SKM-1 (cell line): ENCODE measurements around the gene VEPH1.

Experiments used
- DNase-seq: peaks from one replicate; lab custom pipeline; 2025; ENCODE audit not compliant: unreplicated experiment; lab: John Stamatoyannopoulos, UW

Gene VEPH1

GRCh38 chr3:157429708-157430107 lies 73.5 kb downstream of the VEPH1 start:
- no peak for DNase-seq

GRCh38 chr3:157428853-157429252 lies 74.4 kb downstream of the VEPH1 start:
- no peak for DNase-seq

- no peak for DNase-seq
Observed at GRCh38 chr3:157427901-157428300, 75.3 kb downstream of the VEPH1 start.

GRCh38 chr3:157423337-157423736 lies 79.9 kb downstream of the VEPH1 start:
- no peak for DNase-seq

- no peak for DNase-seq
Observed at GRCh38 chr3:157420606-157421130, 82.5 kb downstream of the VEPH1 start.

- DNase-seq = no peak
Observed at GRCh38 chr3:157418104-157418503, 85.1 kb downstream of the VEPH1 start.

GRCh38 chr3:157417247-157417646 lies 86.0 kb downstream of the VEPH1 start:
- no peak for DNase-seq

GRCh38 chr3:157416347-157417087 lies 86.7 kb downstream of the VEPH1 start:
- DNase-seq = no peak

GRCh38 chr3:157414861-157415260 lies 88.4 kb downstream of the VEPH1 start:
- no peak for DNase-seq

GRCh38 chr3:157412323-157412855 lies 90.8 kb downstream of the VEPH1 start:
- no peak for DNase-seq

GRCh38 chr3:157410945-157411344 lies 92.3 kb downstream of the VEPH1 start:
- no peak for DNase-seq

- DNase-seq = no peak
Observed at GRCh38 chr3:157409516-157409915, 93.7 kb downstream of the VEPH1 start.

GRCh38 chr3:157408499-157409149 lies 94.6 kb downstream of the VEPH1 start:
- no peak for DNase-seq

- DNase-seq = no peak
Observed at GRCh38 chr3:157407769-157408168, 95.4 kb downstream of the VEPH1 start.

GRCh38 chr3:157406394-157406793 lies 96.8 kb downstream of the VEPH1 start:
- DNase-seq = no peak

GRCh38 chr3:157405457-157405856 lies 97.8 kb downstream of the VEPH1 start:
- DNase-seq = no peak

GRCh38 chr3:157404381-157404780 lies 98.8 kb downstream of the VEPH1 start:
- DNase-seq = no peak

- DNase-seq = no peak
Observed at GRCh38 chr3:157398598-157398997, 104.6 kb downstream of the VEPH1 start.

GRCh38 chr3:157394411-157394810 lies 108.8 kb downstream of the VEPH1 start:
- no peak for DNase-seq

- no peak for DNase-seq
Observed at GRCh38 chr3:157393113-157393512, 110.1 kb downstream of the VEPH1 start.

- no peak for DNase-seq
Observed at GRCh38 chr3:157392104-157392503, 111.1 kb downstream of the VEPH1 start.
